HG03342 (cell line): ENCODE data around the gene CD207.

Source experiments
- ATAC-seq: cut with Tn5 transposase; IDR thresholded peaks from one replicate; pipeline ENCODE4 v1.9.1; 2021; ENCODE audit warnings: mild to moderate bottlenecking, moderate library complexity; ENCODE audit not compliant: unreplicated experiment

The CD207 gene

DNA sequence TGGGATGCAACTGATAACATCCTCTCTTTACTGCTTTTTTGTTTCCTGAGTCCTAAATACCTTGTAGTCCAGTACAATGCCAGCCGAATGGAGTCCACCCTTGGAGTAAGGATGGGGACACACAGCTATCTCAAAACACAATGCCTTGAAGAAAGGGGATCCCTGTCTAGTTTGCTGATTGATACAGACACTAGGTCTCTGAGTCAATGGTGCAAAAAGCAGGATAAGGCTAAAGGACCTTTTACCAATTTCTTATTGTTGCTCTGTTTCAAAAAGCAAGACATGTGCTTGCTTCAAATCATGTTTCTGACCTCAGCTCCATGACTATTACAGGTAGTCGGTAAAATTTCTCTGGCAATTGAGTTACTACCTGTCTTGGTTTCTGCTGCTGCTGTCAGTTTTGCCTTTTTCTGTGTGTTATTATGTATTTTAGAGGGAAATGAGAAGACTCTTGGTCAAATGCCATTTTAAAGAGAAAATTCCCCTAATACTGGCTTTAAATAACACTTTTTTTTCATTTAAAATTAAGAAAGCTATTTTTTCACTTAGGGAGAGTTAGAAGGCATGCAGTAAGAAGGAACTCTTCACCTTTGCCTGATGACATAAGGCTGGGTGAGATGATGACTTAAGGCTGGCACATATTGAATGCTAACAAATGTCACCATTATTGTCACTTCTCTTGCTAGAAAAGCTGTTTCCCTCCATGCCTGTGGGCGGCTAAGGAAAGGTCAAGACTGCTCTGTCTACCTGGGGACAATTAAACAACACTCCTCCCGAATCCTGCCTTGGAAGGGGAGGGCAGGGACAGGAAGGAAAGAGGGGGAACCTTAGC, 40.2 kb downstream of the CD207 start:
- no peak for ATAC-seq

DNA sequence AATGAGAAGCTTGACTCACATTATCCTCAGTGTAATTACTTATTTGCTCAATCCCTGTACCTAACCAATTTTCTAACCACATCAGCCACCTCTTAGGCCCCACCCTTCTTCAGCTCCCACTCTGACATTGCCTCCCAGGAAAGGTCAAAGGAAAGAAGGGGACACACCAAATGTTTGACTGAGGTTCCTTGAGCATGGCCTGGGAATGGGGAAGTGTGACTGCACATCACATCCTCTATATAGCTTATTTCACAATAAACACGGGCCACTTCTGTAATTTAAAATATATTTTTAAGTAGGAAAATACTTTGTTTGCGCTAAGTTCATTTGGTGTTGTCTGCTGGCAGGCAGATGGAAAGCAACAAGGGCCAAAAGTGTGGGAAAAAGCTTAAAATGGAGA, 42.2 kb downstream of the CD207 start:
- ATAC-seq: no peak

DNA sequence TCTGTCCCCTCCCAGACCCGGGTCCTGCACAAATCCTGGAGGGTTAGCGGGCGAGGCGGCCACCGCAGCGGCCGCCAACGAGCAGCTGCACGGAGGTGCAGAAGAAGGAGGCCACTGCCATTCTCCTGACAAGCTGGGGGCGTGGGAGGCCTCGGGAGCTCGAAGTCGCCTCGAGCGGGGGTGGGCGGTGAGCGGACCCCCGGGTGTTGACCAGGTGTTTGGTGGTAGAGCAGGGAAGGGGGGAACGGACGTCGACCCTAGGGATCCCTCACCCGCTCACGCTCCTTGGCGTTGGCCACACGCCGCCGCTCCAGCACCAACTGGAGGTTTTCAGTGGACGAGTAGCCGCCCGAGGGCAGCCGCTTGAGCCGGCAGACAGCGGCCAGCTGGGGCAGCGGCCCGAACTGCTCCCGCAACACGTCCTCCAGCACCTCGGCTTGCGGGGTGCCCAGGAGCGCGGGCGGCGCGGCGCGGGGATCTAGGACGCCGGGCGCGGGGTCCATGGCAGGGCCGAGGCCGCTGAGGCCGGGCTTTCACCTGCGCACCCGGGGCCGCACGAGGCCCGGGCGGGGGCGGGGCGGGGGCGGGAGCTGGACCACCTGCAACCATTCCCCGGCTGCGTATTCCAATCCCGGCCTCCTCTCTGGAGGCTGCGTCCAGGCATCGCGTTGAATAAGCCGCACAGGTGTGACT, 45.3 kb downstream of the CD207 start, which contains the start of gene FIGLA:
FIGLA (minus strand) TSS at position 508 of the 693 bp plus-strand sequence; CDS start at position 503, 5 bp downstream.
- no peak for ATAC-seq

DNA sequence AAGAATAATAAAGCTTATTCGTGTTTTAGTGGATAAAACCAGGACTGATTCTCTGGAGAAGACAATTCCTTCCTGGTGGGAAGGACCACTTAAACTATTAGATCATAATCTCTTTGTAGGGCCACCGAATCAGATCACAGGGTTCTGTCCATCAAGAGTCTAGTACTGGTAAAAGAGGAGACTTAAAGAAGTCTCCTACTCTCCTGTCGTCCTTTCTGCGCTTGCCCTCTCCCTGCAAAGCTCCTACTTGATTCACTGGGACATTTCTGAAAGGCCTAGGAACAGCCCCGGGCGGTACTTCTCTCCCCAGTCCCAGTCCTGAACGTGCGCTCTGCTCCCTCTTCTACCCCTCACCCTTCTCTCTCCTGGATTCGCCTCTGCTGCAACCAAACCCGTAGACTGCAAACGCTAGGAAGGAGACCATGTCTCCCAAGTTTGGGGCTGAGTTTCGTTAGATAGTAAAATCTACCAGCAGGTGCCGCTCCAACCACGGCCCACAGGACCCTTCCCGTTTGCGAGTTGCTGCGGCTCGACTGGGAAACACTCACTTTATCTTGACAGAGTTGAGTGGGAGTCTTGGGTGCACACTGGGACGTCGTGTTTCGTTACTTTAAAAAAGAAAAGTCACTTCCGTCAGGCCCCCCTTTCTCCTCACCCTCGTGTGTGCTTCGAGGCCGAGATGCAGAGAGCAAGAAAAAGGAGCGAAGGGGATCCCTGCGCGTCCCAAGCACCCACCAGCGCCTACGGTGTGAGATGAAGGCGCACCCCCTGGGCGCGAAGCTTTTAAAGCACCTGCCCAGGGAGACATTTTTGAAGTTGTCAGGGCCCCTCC, 46.1 kb downstream of the CD207 start:
- no peak for ATAC-seq

DNA sequence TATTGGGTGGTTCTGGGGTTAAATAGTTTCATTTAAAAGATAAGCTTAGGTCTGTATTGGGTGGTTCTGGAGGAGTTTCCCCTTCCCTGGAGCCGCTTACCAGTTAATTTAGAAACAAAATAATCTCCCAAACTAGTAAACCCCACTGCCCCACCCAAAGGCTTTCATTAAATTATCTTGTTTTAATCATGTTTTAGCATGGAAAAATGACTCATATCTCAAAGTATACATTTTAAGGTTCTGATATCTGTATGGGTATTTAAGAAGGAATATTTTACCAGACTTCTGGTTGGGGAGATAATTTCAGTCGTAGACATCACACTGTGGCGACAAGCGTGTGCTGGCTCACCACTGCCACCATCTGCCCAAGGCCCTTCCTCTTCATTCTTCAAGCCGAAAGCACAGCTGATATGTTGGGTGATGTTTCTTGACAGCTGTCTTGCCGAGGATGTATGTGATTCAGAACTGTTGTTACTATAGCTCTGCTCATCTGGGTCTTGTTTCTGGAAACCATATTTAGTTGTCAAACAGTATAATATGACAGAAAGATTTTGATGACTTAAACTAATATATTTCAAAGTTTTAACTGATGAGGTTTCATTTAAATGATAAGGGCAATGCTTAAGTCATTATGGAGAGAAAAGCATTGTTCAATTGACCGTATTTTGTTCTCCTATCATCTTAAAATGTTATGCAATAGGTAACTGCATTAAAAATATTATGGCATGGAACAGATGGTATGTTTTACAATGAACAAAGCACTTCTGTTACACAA, 50.3 kb downstream of the CD207 start:
- ATAC-seq: no peak

DNA sequence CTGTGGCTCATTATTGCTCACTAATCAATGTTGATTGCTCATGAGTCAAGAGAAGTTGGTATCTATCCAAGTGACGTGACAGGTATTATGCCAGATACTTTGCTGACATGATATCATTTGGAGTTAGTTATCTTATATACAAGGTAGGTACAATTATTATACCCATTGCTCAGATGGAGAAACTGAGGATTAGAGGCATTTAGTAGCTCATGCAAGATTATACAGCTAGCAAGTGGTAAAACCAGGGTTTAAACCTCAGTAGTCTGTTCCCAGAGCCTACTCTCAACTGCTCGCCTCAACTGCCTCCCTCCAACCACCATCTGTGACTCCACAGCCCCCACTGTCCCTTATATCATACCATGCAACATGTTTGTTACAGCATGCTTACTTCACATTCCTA, 51.3 kb downstream of the CD207 start:
- no peak for ATAC-seq
